WERI-Rb-1 (cell line): ENCODE results near the gene AQP5.

ENCODE experiments used
- DNase-seq: peaks from one replicate; pipeline ENCODE4 v3.0.0-alpha.2; 2020
- H3K27ac ChIP-seq: fragments of 250-450 bp; sonication (Bioruptor Pico); 2 replicates; pipeline ENCODE4 v1.5.1; 2020; ENCODE audit warnings: mild to moderate bottlenecking, moderate library complexity
- H3K27me3 ChIP-seq: fragments of 250-450 bp; sonication (Bioruptor Pico); 2 replicates; pipeline ENCODE4 v1.5.1; 2021; ENCODE audit warnings: mild to moderate bottlenecking, low read depth, moderate library complexity; ENCODE audit not compliant: insufficient read depth, severe bottlenecking
- H3K36me3 ChIP-seq: fragments of 250-450 bp; sonication (Bioruptor Pico); 2 replicates; pipeline ENCODE4 v1.5.1; 2020; ENCODE audit warnings: mild to moderate bottlenecking, moderate library complexity
- H3K4me3 ChIP-seq: 2 replicates; pipeline ENCODE4 v1.5.1; 2011; ENCODE audit warnings: low read depth, mild to moderate bottlenecking, control low read depth, low read length
- H3K9me3 ChIP-seq: fragments of 250-450 bp; sonication (Bioruptor Pico); 2 replicates; pipeline ENCODE4 v1.5.1; 2021; ENCODE audit warnings: mild to moderate bottlenecking, moderate library complexity; ENCODE audit not compliant: severe bottlenecking
- TF ChIP-seq, protein P1 (sequence below): IDR thresholded peaks from 2 replicates; pipeline ENCODE4 v1.5.1; 2011; ENCODE audit warnings: low read depth, mild to moderate bottlenecking, control low read depth, inconsistent platforms, low read length

The AQP5 gene

DNA sequence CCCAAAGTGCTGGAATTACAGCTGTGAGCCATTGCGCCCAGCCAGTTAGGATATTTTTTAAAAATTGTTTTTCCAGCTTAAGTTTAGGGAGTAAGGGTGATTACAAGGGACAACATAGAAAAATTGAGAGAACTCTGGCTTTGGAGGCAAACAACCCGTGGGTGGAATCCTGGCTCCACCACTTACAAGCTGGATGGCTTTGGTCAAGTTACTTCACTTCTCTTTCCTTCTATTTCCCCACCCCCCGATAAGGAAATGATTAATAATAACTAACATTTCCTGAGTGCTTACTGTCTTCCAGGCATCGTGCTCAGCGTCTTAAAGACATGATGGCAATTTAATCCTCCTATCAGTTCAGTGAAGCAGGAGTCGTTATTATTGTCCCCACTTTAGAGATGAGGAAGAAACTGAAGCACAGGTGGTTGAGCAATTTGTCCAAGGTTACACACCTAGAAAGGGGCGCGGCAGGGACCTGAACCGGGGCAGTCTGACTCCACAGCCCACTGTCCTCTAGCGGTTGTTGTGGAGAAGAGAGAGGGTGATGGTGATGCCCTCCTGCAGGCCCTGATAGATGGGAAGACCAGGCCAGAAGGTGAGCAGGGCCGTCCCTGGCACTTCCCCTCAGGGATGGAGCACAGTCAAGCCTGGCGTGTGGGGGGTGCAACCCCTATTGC, 41.3 kb upstream of the AQP5 start:
- Histone ChIP-seq H3K9me3 (no peaks in the 10 kb centered on the region), H3K4me3 (no peak overlapping the region), H3K36me3 (no peaks in the 10 kb centered on the region), H3K27ac (no peak overlapping the region), H3K27me3 (no peaks in the 10 kb centered on the region)
- DNase-seq: no peak
- TF ChIP-seq, protein P1, sequence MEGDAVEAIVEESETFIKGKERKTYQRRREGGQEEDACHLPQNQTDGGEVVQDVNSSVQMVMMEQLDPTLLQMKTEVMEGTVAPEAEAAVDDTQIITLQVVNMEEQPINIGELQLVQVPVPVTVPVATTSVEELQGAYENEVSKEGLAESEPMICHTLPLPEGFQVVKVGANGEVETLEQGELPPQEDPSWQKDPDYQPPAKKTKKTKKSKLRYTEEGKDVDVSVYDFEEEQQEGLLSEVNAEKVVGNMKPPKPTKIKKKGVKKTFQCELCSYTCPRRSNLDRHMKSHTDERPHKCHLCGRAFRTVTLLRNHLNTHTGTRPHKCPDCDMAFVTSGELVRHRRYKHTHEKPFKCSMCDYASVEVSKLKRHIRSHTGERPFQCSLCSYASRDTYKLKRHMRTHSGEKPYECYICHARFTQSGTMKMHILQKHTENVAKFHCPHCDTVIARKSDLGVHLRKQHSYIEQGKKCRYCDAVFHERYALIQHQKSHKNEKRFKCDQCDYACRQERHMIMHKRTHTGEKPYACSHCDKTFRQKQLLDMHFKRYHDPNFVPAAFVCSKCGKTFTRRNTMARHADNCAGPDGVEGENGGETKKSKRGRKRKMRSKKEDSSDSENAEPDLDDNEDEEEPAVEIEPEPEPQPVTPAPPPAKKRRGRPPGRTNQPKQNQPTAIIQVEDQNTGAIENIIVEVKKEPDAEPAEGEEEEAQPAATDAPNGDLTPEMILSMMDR: no peak

DNA sequence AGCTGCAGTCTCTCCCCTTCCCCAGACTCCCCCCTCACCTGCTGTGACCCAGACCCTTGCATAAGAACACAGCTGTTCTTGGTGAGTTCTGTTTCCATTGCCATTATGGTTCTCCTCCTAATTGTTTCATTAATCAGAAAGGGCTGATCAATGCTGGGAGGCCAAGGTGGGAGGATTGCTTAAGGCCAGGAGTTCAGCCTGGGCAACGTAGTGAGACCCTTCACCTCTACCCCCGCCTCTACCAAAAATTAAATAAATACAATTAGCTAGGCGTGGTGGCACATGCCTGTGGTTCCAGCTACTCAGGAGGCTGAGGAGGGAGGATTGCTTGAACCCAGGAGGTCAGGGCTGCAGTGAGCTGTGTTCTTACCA, 40.8 kb upstream of the AQP5 start:
- DNase-seq: no peak
- no peak overlapping the region for H3K27ac ChIP-seq
- no peaks in the 10 kb centered on the region for H3K36me3 ChIP-seq
- no peaks in the 10 kb centered on the region for H3K27me3 ChIP-seq
- no peaks in the 10 kb centered on the region for H3K9me3 ChIP-seq
- TF ChIP-seq, protein P1: no peak
- H3K4me3 ChIP-seq: no peak overlapping the region

DNA sequence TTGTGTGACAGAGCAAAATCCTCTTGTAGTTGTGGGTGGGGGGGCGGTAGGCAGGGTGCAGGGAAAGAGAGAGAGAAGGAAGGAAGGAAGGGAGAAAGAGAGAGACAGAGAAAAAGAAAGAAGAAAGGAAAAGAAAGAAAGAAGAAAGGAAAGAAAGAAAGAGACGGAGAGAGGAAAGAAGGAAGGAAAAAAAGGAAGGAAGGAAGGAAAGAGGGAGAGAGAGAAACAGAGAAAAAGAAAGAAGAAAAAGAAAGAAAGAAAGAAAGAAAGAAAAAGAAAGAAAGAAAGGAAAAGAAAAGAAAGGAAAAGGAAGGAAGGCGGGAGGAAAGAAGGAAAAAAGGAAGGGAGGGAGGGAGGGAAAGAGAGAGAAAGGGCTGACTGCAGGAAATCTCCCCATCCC, 40.4 kb upstream of the AQP5 start:
- Histone ChIP-seq H3K4me3 (no peak overlapping the region), H3K9me3 (no peaks in the 10 kb centered on the region), H3K27me3 (no peaks in the 10 kb centered on the region), H3K27ac (no peak overlapping the region), H3K36me3 (no peaks in the 10 kb centered on the region)
- TF ChIP-seq, protein P1: no peak
- no peak for DNase-seq

DNA sequence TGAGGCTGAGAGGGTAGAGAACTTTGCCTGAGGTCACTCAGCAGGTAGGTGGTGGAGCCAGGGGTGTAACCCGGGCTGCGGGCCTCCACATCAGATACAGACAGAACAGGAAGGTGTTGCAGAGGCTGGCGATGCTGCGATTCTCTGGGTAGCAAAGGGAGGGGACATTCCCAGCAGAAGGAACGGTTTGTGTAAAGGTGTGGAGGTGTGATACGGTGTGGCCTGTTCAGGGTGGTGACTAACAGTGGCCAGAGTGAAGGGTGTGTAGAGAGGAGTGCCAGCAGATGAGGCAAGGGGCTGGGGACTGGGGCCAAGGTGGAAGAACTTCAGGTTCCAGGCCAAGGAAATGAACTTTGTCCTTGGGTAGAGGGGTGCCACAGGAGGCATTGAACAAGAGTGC, 39.7 kb upstream of the AQP5 start:
- TF ChIP-seq, protein P1: no peak
- no peaks in the 10 kb centered on the region for H3K27me3 ChIP-seq
- no peaks in the 10 kb centered on the region for H3K9me3 ChIP-seq
- H3K36me3 ChIP-seq: no peaks in the 10 kb centered on the region
- no peak overlapping the region for H3K4me3 ChIP-seq
- no peak overlapping the region for H3K27ac ChIP-seq
- no peak for DNase-seq

DNA sequence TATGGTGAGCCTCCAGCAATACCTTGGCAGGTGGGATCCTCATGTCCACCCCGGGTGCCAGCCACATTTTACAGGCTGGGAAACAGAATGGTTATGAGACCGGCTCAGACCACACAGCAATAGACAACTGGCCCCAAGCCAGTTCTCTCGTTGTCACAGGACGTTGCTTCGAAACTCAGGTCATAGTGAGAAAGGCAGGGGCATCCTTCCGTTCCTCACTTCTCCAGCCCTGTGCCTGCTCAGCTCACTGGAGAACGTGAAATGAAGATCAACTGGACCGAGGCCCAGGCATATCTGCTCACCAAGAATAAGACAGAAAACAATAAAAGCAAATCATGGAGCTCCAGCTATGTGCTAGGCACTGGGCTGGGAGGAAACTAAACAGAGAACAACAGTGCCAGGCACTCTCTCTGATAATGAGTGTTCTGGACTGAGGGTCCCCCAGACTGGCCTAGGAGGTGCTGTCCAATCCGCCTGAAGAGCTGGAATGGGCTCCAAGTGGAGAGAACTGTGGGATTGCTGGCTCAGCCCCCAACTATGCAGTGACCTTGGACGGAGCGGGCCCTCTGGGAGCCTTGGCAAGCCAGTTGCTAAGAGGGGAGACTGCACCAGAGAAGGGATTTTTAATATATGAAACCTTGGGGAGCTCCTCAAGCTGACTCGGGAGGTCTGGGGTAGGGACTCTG, 39.2 kb upstream of the AQP5 start:
- no peaks in the 10 kb centered on the region for H3K36me3 ChIP-seq
- DNase-seq: no peak
- H3K4me3 ChIP-seq: no peak overlapping the region
- H3K27ac ChIP-seq: no peak overlapping the region
- TF ChIP-seq, protein P1: no peak
- H3K27me3 ChIP-seq: no peaks in the 10 kb centered on the region
- H3K9me3 ChIP-seq: no peaks in the 10 kb centered on the region
